ACC112 (cell line): ENCODE data around the gene BCAR1.
"Not testable (repeated sequence)": the region's sequence is repeated elsewhere in the genome, so short reads cannot be mapped to it uniquely, and the experiment has no call there.

Experiments used
- H2AFZ ChIP-seq: fragments of 200-600 bp; sonication (generic); one replicate; pipeline ENCODE4 v1.6.0; 2017; ENCODE audit warnings: antibody characterized with exemption, low read length; ENCODE audit not compliant: unreplicated experiment
- H3K27ac ChIP-seq: fragments of 200-600 bp; sonication (generic); 2 replicates; pipeline ENCODE4 v1.5.1; 2014; ENCODE audit warnings: low read depth, mild to moderate bottlenecking, antibody characterized with exemption, low read length, moderate library complexity
- H3K27me3 ChIP-seq: fragments of 200-600 bp; sonication (generic); 2 replicates; pipeline ENCODE4 v1.6.1; 2014; ENCODE audit warnings: mild to moderate bottlenecking, antibody characterized with exemption, low read length, moderate library complexity, mixed read lengths; ENCODE audit not compliant: insufficient read depth
- H3K36me3 ChIP-seq: fragments of 200-600 bp; sonication (generic); 2 replicates; pipeline ENCODE4 v1.6.1; 2016; ENCODE audit warnings: mild to moderate bottlenecking, antibody characterized with exemption, low read length, moderate library complexity, mixed read lengths; ENCODE audit not compliant: insufficient read depth
- H3K4me1 ChIP-seq: fragments of 200-600 bp; sonication (generic); one replicate; pipeline ENCODE4 v1.6.1; 2016; ENCODE audit warnings: low read length, mixed read lengths; ENCODE audit not compliant: insufficient read depth, unreplicated experiment, control insufficient read depth
- H3K4me3 ChIP-seq: fragments of 200-600 bp; sonication (generic); 2 replicates; pipeline ENCODE4 v1.5.1; 2014; ENCODE audit warnings: mild to moderate bottlenecking, low read depth, low read length
- H3K79me2 ChIP-seq: fragments of 200-600 bp; sonication (generic); one replicate; pipeline ENCODE4 v1.6.0; 2016; ENCODE audit warnings: low read length; ENCODE audit not compliant: control insufficient read depth, unreplicated experiment, insufficient read depth

Gene BCAR1

GRCh38 chr16:75272097-75272551 lies 20.7 kb upstream of the BCAR1 start:
- Histone ChIP-seq H3K27ac (no peak overlapping the region), H3K4me3 (no peak overlapping the region), H3K79me2 (no peaks in the 10 kb centered on the region), H3K36me3 (no peaks in the 10 kb centered on the region), H3K4me1 (peaks cover 16% of the 10 kb centered on the region), H3K27me3 (no peaks in the 10 kb centered on the region), H2AFZ (no peak overlapping the region)

GRCh38 chr16:75271441-75272096 lies 20.1 kb upstream of the BCAR1 start:
- peaks cover 20% of the 10 kb centered on the region for H3K4me1 ChIP-seq
- no peaks in the 10 kb centered on the region for H3K27me3 ChIP-seq
- H3K4me3 ChIP-seq, result no peak overlapping the region
- no peaks in the 10 kb centered on the region for H3K79me2 ChIP-seq
- no peak overlapping the region for H3K27ac ChIP-seq
- no peak overlapping the region for H2AFZ ChIP-seq
- no peaks in the 10 kb centered on the region for H3K36me3 ChIP-seq

- H2AFZ ChIP-seq, H3K27me3 ChIP-seq, H3K36me3 ChIP-seq, H3K27ac ChIP-seq, H3K4me3 ChIP-seq: not testable (repeated sequence)
- Histone ChIP-seq H3K4me1 (peaks cover 23% of the 10 kb centered on the region), H3K79me2 (peaks cover 14% of the 10 kb centered on the region)
Observed at GRCh38 chr16:75269358-75269757, 17.9 kb upstream of the BCAR1 start.

GRCh38 chr16:75267631-75268264 lies 16.3 kb upstream of the BCAR1 start:
- no peak overlapping the region for H3K4me3 ChIP-seq
- no peaks in the 10 kb centered on the region for H3K27me3 ChIP-seq
- H2AFZ ChIP-seq, result no peak overlapping the region
- H3K79me2 ChIP-seq, result peaks cover 30% of the 10 kb centered on the region
- H3K4me1 ChIP-seq, result peaks cover 32% of the 10 kb centered on the region
- no peak overlapping the region for H3K27ac ChIP-seq
- H3K36me3 ChIP-seq, result no peaks in the 10 kb centered on the region

GRCh38 chr16:75266738-75267630 lies 15.6 kb upstream of the BCAR1 start:
- Histone ChIP-seq H3K4me3 (peak overlapping the region; percentile 99), H3K79me2 (peaks cover 38% of the 10 kb centered on the region), H3K27me3 (no peaks in the 10 kb centered on the region), H2AFZ (no peak overlapping the region), H3K4me1 (peaks cover 40% of the 10 kb centered on the region), H3K27ac (no peak overlapping the region), H3K36me3 (no peaks in the 10 kb centered on the region)

GRCh38 chr16:75265911-75266701 lies 14.7 kb upstream of the BCAR1 start:
- Histone ChIP-seq H3K27ac (peak overlapping the region; percentile 82; the same call in 1 of the 2 replicates), H2AFZ (peak overlapping the region; percentile 91), H3K27me3 (no peaks in the 10 kb centered on the region), H3K4me3 (peak overlapping the region; percentile 99), H3K4me1 (peaks cover 43% of the 10 kb centered on the region), H3K79me2 (peaks cover 46% of the 10 kb centered on the region), H3K36me3 (no peaks in the 10 kb centered on the region)

- H3K27ac ChIP-seq, result peak overlapping the region; percentile 82
- H3K4me3 ChIP-seq, result peak overlapping the region; percentile 99
- H3K27me3 ChIP-seq, result no peaks in the 10 kb centered on the region
- H3K36me3 ChIP-seq, result no peaks in the 10 kb centered on the region
- H3K79me2 ChIP-seq, result peaks cover 54% of the 10 kb centered on the region
- H3K4me1 ChIP-seq, result peaks cover 43% of the 10 kb centered on the region
- peak overlapping the region; percentile 61 for H2AFZ ChIP-seq
Observed at GRCh38 chr16:75264999-75265910, 13.8 kb upstream of the BCAR1 start.

GRCh38 chr16:75264457-75264998 lies 13.1 kb upstream of the BCAR1 start:
- Histone ChIP-seq H3K36me3 (no peaks in the 10 kb centered on the region), H3K27ac (peak overlapping the region; percentile 82), H3K4me3 (peak overlapping the region; percentile 99), H3K27me3 (no peaks in the 10 kb centered on the region), H2AFZ (no peak overlapping the region), H3K79me2 (peaks cover 60% of the 10 kb centered on the region), H3K4me1 (peaks cover 43% of the 10 kb centered on the region)

GRCh38 chr16:75263963-75264445 lies 12.6 kb upstream of the BCAR1 start:
- H3K4me1 ChIP-seq, result peaks cover 45% of the 10 kb centered on the region
- no peak overlapping the region for H2AFZ ChIP-seq
- peak overlapping the region; percentile 99 for H3K4me3 ChIP-seq
- peak overlapping the region; percentile 82 for H3K27ac ChIP-seq
- H3K36me3 ChIP-seq, result no peaks in the 10 kb centered on the region
- H3K27me3 ChIP-seq, result no peaks in the 10 kb centered on the region
- H3K79me2 ChIP-seq, result peaks cover 65% of the 10 kb centered on the region
